ENCODE measurements around the gene UCMA.

UCMA gene

GRCh38 chr10:13224210-13224995 lies 9.8 kb downstream of the UCMA start:
- Histone ChIP-seq H2AFZ (ENCODE audit: low read depth) (no peak overlapping the region), H3K27ac (no peak overlapping the region), H3K9ac (no peak overlapping the region), H4K20me1 (ENCODE audit: insufficient read depth) (no peaks in the 10 kb centered on the region), H3K4me1 (ENCODE audit: low read depth, poor library complexity, severe bottlenecking) (no peaks in the 10 kb centered on the region), H3K27me3 (ENCODE audit: insufficient read depth, low read depth) (no peaks in the 10 kb centered on the region), H3K79me2 (ENCODE audit: insufficient read depth, low read depth) (no peaks in the 10 kb centered on the region), H3K4me2 (no peak overlapping the region), H3K4me3 (IDR thresholded peaks at IDR 0.05; ENCODE audit: insufficient read depth, low read depth, low read length) (no peak overlapping the region), H3K36me3 (ENCODE audit: insufficient read depth) (no peaks in the 10 kb centered on the region)
- TF ChIP-seq CTCF (conservative IDR thresholded peaks at IDR 0.05; ENCODE audit: low read depth, low read length), result no peak

DNA sequence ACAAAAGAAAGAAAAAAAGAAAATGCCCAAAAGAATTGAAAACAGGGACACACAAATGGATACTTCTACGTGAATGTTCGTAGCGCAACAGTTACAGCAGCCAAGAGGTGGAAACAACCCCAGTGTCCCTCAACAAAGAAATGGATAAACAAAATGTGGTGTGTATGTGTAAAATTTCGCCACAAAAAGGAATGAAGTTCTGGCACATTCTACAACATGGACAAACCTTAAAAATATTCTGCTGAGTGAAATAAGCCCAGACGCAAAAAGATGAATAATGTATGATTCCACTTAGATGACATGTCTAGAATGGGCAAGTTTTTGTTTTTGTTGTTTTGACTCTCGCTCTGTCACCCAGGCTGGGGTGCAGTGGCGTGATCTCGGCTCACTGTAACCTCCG lies 10.9 kb downstream of the UCMA start:
- H3K4me1 ChIP-seq (ENCODE audit: low read depth, poor library complexity, severe bottlenecking), result no peaks in the 10 kb centered on the region
- no peaks in the 10 kb centered on the region for H4K20me1 ChIP-seq (ENCODE audit: insufficient read depth)
- no peak overlapping the region for H3K9ac ChIP-seq
- H3K79me2 ChIP-seq (ENCODE audit: insufficient read depth, low read depth), result no peaks in the 10 kb centered on the region
- no peak overlapping the region for H2AFZ ChIP-seq (ENCODE audit: low read depth)
- no peaks in the 10 kb centered on the region for H3K36me3 ChIP-seq (ENCODE audit: insufficient read depth)
- H3K4me3 ChIP-seq (IDR thresholded peaks at IDR 0.05; ENCODE audit: insufficient read depth, low read depth, low read length), result no peak overlapping the region
- no peak for TF ChIP-seq CTCF (conservative IDR thresholded peaks at IDR 0.05; ENCODE audit: low read depth, low read length)
- H3K27ac ChIP-seq, result no peak overlapping the region
- H3K4me2 ChIP-seq, result no peak overlapping the region
- no peaks in the 10 kb centered on the region for H3K27me3 ChIP-seq (ENCODE audit: insufficient read depth, low read depth)

DNA sequence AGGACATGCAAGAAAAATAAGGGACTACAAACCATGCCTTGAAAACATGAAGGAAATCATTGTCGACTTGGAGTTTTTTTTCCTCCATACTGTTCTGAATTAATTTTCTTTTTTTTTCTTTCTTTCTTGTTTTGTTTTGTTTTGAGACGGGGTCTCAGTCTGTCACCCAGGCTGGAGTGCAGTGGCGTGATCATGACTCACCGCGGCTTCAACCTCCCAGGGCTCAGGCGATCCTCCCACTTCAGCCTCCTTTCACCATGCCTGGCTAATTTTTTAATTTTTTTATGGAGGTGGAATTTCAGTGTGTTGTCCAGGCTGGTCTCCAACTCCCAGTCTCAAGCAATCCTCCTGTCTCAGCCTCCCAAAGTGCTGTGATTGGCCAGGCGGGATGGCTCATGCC lies 11.6 kb downstream of the UCMA start:
- Histone ChIP-seq H4K20me1 (ENCODE audit: insufficient read depth) (no peaks in the 10 kb centered on the region), H2AFZ (ENCODE audit: low read depth) (no peak overlapping the region), H3K36me3 (ENCODE audit: insufficient read depth) (no peaks in the 10 kb centered on the region), H3K27ac (no peak overlapping the region), H3K9ac (no peak overlapping the region), H3K4me3 (IDR thresholded peaks at IDR 0.05; ENCODE audit: insufficient read depth, low read depth, low read length) (no peak overlapping the region), H3K4me2 (no peak overlapping the region), H3K4me1 (ENCODE audit: low read depth, poor library complexity, severe bottlenecking) (no peaks in the 10 kb centered on the region), H3K79me2 (ENCODE audit: insufficient read depth, low read depth) (no peaks in the 10 kb centered on the region), H3K27me3 (ENCODE audit: insufficient read depth, low read depth) (no peaks in the 10 kb centered on the region)
- TF ChIP-seq CTCF (conservative IDR thresholded peaks at IDR 0.05; ENCODE audit: low read depth, low read length), result no peak

- Histone ChIP-seq H3K4me1 (ENCODE audit: low read depth, poor library complexity, severe bottlenecking) (no peaks in the 10 kb centered on the region), H3K36me3 (ENCODE audit: insufficient read depth) (no peaks in the 10 kb centered on the region), H4K20me1 (ENCODE audit: insufficient read depth) (no peaks in the 10 kb centered on the region), H3K4me3 (IDR thresholded peaks at IDR 0.05; ENCODE audit: insufficient read depth, low read depth, low read length) (no peak overlapping the region), H3K27me3 (ENCODE audit: insufficient read depth, low read depth) (no peaks in the 10 kb centered on the region), H2AFZ (ENCODE audit: low read depth) (no peak overlapping the region), H3K9ac (no peak overlapping the region), H3K4me2 (no peak overlapping the region), H3K79me2 (ENCODE audit: insufficient read depth, low read depth) (no peaks in the 10 kb centered on the region), H3K27ac (no peak overlapping the region)
- no peak for TF ChIP-seq CTCF (conservative IDR thresholded peaks at IDR 0.05; ENCODE audit: low read depth, low read length)
These were observed 12.0 kb downstream of the UCMA start for GRCh38 chr10:13222151-13222550.

All from KMS-11 (cell line).